Neural crest cell (in vitro differentiated cells): ENCODE results near the gene LZTR1. TPM values are rescaled to one million over a fixed set of nuclear protein-coding genes. Genes with fewer than 3 reads are reported as not detected.

ENCODE experiments used
- DNase-seq: peaks from one replicate; pipeline ENCODE4 v3.0.0; 2021; ENCODE audit warnings: low read depth, mixed read lengths, low spot score
- H3K27ac Mint-ChIP-seq: one replicate; pipeline ENCODE4 v1.8.0; 2021; ENCODE audit warnings: mild to moderate bottlenecking, mixed read lengths; ENCODE audit not compliant: unreplicated experiment
- H3K27me3 Mint-ChIP-seq: 2 replicates; pipeline ENCODE4 v1.8.0; 2021; ENCODE audit warnings: low read depth, mild to moderate bottlenecking, mixed read lengths
- H3K36me3 Mint-ChIP-seq: 2 replicates; pipeline ENCODE4 v1.8.0; 2021; ENCODE audit warnings: low read depth, mild to moderate bottlenecking, mixed read lengths
- H3K4me1 Mint-ChIP-seq: 2 replicates; pipeline ENCODE4 v1.8.0; 2021; ENCODE audit warnings: mixed read lengths
- H3K4me3 Mint-ChIP-seq: one replicate; pipeline ENCODE4 v1.8.0; 2021; ENCODE audit warnings: mild to moderate bottlenecking, mixed read lengths
- H3K9me3 Mint-ChIP-seq: 2 replicates; pipeline ENCODE4 v1.8.0; 2021; ENCODE audit warnings: mixed read lengths
- CTCF ChIP-seq: fragments of 200-600 bp; sonication (generic); conservative IDR thresholded peaks from 2 replicates; pipeline ENCODE4 v1.5.0; 2021; ENCODE audit warnings: antibody characterized with exemption, mild to moderate bottlenecking
- total RNA-seq: library from RNA; stranded (reverse); gene quantifications from 2 replicates; pipeline ENCODE4 v1.2.1, GENCODE V29; 2021

The LZTR1 gene
- total RNA-seq, 1 donor from 2014 or later: 94.5 TPM

- Mint-ChIP-seq H3K27ac (no peak overlapping the region), H3K36me3 (peaks cover 7% of the 10 kb centered on the region), H3K4me1 (peaks cover 27% of the 10 kb centered on the region), H3K4me3 (no peak overlapping the region), H3K9me3 (no peaks in the 10 kb centered on the region), H3K27me3 (no peaks in the 10 kb centered on the region)
- TF ChIP-seq CTCF: no peak
- no peak for DNase-seq
Observed at GRCh38 chr22:20948450-20948849, 33.6 kb upstream of the LZTR1 start.

GRCh38 chr22:20948989-20949388, 33.1 kb upstream of the LZTR1 start:
- Mint-ChIP-seq H3K4me1 (peaks cover 23% of the 10 kb centered on the region), H3K27ac (no peak overlapping the region), H3K36me3 (peaks cover 11% of the 10 kb centered on the region), H3K4me3 (no peak overlapping the region), H3K27me3 (no peaks in the 10 kb centered on the region), H3K9me3 (no peaks in the 10 kb centered on the region)
- TF ChIP-seq CTCF: no peak
- DNase-seq: no peak

GRCh38 chr22:20949698-20950183, 32.4 kb upstream of the LZTR1 start:
- TF ChIP-seq CTCF: no peak
- Mint-ChIP-seq H3K9me3 (no peaks in the 10 kb centered on the region), H3K4me3 (no peak overlapping the region), H3K27ac (no peak overlapping the region), H3K4me1 (peaks cover 23% of the 10 kb centered on the region), H3K27me3 (no peaks in the 10 kb centered on the region), H3K36me3 (peaks cover 11% of the 10 kb centered on the region)
- DNase-seq: no peak

- no peak for TF ChIP-seq CTCF
- Mint-ChIP-seq H3K4me3 (no peak overlapping the region), H3K27me3 (peaks cover 4% of the 10 kb centered on the region), H3K27ac (no peak overlapping the region), H3K9me3 (no peaks in the 10 kb centered on the region), H3K36me3 (peaks cover 11% of the 10 kb centered on the region), H3K4me1 (peaks cover 10% of the 10 kb centered on the region)
- no peak for DNase-seq
Observed at GRCh38 chr22:20951151-20951931, 30.8 kb upstream of the LZTR1 start.

GRCh38 chr22:20951932-20952380, 30.1 kb upstream of the LZTR1 start:
- no peaks in the 10 kb centered on the region for H3K9me3 Mint-ChIP-seq
- H3K4me1 Mint-ChIP-seq: peaks cover 6% of the 10 kb centered on the region
- no peak for DNase-seq
- no peak overlapping the region for H3K27ac Mint-ChIP-seq
- no peak overlapping the region for H3K4me3 Mint-ChIP-seq
- peaks cover 11% of the 10 kb centered on the region for H3K36me3 Mint-ChIP-seq
- TF ChIP-seq CTCF: no peak
- H3K27me3 Mint-ChIP-seq: peaks cover 10% of the 10 kb centered on the region
